Endothelial cell of umbilical vein (primary cell): ENCODE data around the gene LIPE. TPM values are rescaled to one million over a fixed set of nuclear protein-coding genes. Genes with fewer than 3 reads are reported as not detected.

Source experiments
- BruUV-seq: library from RNA; stranded (reverse); fragments of 400-500 nt; replicated peaks from 2 replicates; lab custom pipeline; 2021; lab: Mats Ljungman, UMichigan
- CTCF ChIA-PET: fragments of 300-600, 350-600 bp; sonication (Branson Sonifier 250); formaldehyde crosslinking; loops from one replicate; lab custom pipeline; 2021; ENCODE audit warnings: antibody characterized with exemption, inconsistent platforms; lab: Charles Lee
- POLR2A ChIA-PET: fragments of 300-600, 350-600 bp; sonication (Branson Sonifier 250); formaldehyde crosslinking; loops from one replicate; lab custom pipeline; 2021; ENCODE audit warnings: antibody characterized with exemption, inconsistent platforms; lab: Charles Lee
- DNase-seq: peaks from one replicate; pipeline ENCODE4 v3.0.0-alpha.2; 2011; ENCODE audit warnings: low read depth, low spot score
- FAIRE-seq: peaks from 2 replicates; lab custom pipeline; 2011; peaks lifted over from hg19 to GRCh38; lab: Jason Lieb, UNC
- H2AFZ ChIP-seq: 2 replicates; pipeline ENCODE4 v1.6.0; 2012; ENCODE audit warnings: low read depth, low read length, control low read depth, inconsistent platforms
- H3K27ac ChIP-seq: 2 replicates; pipeline ENCODE4 v1.5.1; 2011; ENCODE audit warnings: low read depth, mild to moderate bottlenecking, control low read depth, low read length, moderate library complexity; ENCODE audit not compliant: insufficient read depth
- H3K27me3 ChIP-seq, 2 experiments: 2 replicates each; pipeline versions ENCODE4 v1.6.0 to v1.6.1; 2011; ENCODE audit warnings: low read length in 2 of 2, mixed read lengths in 1 of 2; ENCODE audit not compliant: control insufficient read depth in 2 of 2, insufficient read depth in 2 of 2
- H3K36me3 ChIP-seq, 2 experiments: 2 replicates in 1 of 2; 3 replicates in 1 of 2; pipeline ENCODE4 v1.5.1; 2011; ENCODE audit warnings: low read length in 2 of 2, mild to moderate bottlenecking in 1 of 2, moderate library complexity in 1 of 2; ENCODE audit not compliant: control insufficient read depth in 2 of 2, insufficient read depth in 2 of 2; ENCODE audit errors: extremely low read depth in 1 of 2
- H3K4me1 ChIP-seq: 3 replicates; pipeline ENCODE4 v1.5.1; 2011; ENCODE audit warnings: mild to moderate bottlenecking, low read length; ENCODE audit not compliant: control insufficient read depth, insufficient read depth; ENCODE audit errors: extremely low read depth
- H3K4me2 ChIP-seq: 2 replicates; pipeline ENCODE4 v1.6.1; 2011; ENCODE audit warnings: low read length, control low read depth, mixed read lengths; ENCODE audit not compliant: insufficient read depth
- H3K4me3 ChIP-seq, 3 experiments: fragments of 200-600 bp in 1 of 3; sonication (generic), shearing (Covaris generic) in 1 of 3; replicated peaks in 1 of 3; 2 replicates each; pipeline ENCODE4 v1.5.1; 2011 to 2016; ENCODE audit warnings: control low read depth in 3 of 3, low read length in 3 of 3, mild to moderate bottlenecking in 2 of 3, inconsistent platforms in 1 of 3, low read depth in 1 of 3, moderate library complexity in 1 of 3; ENCODE audit not compliant: insufficient read depth in 1 of 3
- H3K79me2 ChIP-seq: 2 replicates; pipeline ENCODE4 v1.6.0; 2012; ENCODE audit warnings: low read length, inconsistent platforms; ENCODE audit not compliant: control insufficient read depth, insufficient read depth
- H3K9ac ChIP-seq: replicated peaks from 2 replicates; pipeline ENCODE3; 2011; ENCODE audit warnings: low read length, control low read depth; ENCODE audit not compliant: insufficient read depth; ENCODE audit errors: extremely low read depth
- H3K9me1 ChIP-seq: replicated peaks from 3 replicates; pipeline ENCODE4 v1.6.0; 2011; ENCODE audit warnings: mild to moderate bottlenecking, low read length; ENCODE audit not compliant: control insufficient read depth, insufficient read depth; ENCODE audit errors: extremely low read depth
- H3K9me3 ChIP-seq: replicated peaks from 2 replicates; pipeline ENCODE4 v1.5.1; 2012; ENCODE audit warnings: low read length, inconsistent platforms; ENCODE audit not compliant: control insufficient read depth, insufficient read depth
- H4K20me1 ChIP-seq: replicated peaks from 2 replicates; pipeline ENCODE3; 2011; ENCODE audit warnings: mild to moderate bottlenecking, low read length; ENCODE audit not compliant: control insufficient read depth, insufficient read depth; ENCODE audit errors: extremely low read depth
- CTCF ChIP-seq, 2 donors: IDR thresholded peaks; 1 replicate in 1 of 2; 2 replicates in 1 of 2; pipeline ENCODE4 v1.5.1; 2011; ENCODE audit warnings: low read length in 2 of 2, mild to moderate bottlenecking in 2 of 2, moderate library complexity in 2 of 2, control low read depth in 1 of 2, inconsistent platforms in 1 of 2, low read depth in 1 of 2; ENCODE audit not compliant: insufficient read depth in 1 of 2; ENCODE audit errors: extremely low read depth in 1 of 2
- FOS ChIP-seq: IDR thresholded peaks from 2 replicates; pipeline ENCODE4 v1.6.1; 2011; ENCODE audit warnings: mild to moderate bottlenecking, low read length, moderate library complexity, borderline replicate concordance; ENCODE audit not compliant: insufficient read depth
- GATA2 ChIP-seq: IDR thresholded peaks from 2 replicates; pipeline ENCODE4 v1.7.0; 2011; ENCODE audit warnings: low read depth, mild to moderate bottlenecking, moderate library complexity, mixed read lengths, low read length; ENCODE audit not compliant: insufficient read length, insufficient read depth
- JUN ChIP-seq: IDR thresholded peaks from 2 replicates; pipeline ENCODE4 v1.6.1; 2011; ENCODE audit warnings: borderline replicate concordance, low read depth; ENCODE audit not compliant: insufficient read length, insufficient read depth
- MYC ChIP-seq: IDR thresholded peaks from one replicate; pipeline ENCODE4 v1.6.1; 2011; ENCODE audit warnings: mild to moderate bottlenecking, low read depth, low read length
- POLR2A ChIP-seq: IDR thresholded peaks from 2 replicates; pipeline ENCODE4 v1.6.1; 2012; ENCODE audit warnings: low read depth, mild to moderate bottlenecking, control low read depth, low read length
- POLR2AphosphoS5 ChIP-seq: IDR thresholded peaks from 2 replicates; pipeline ENCODE4 v1.6.1; 2012; ENCODE audit warnings: low read depth, mild to moderate bottlenecking, control low read depth, low read length, moderate library complexity; ENCODE audit not compliant: insufficient read depth
- dilution Hi-C: fragments of 300-500 bp; cut with MboI; formaldehyde crosslinking; loops from one replicate; pipeline ENCODE4 v1.15.0; 2019; ENCODE audit warnings: low sequenced_read_pairs; ENCODE audit not compliant: extremely low pct_ligation_motif_present
- intact Hi-C: fragments of 100-400 bp; cut with micrococcal nuclease; formaldehyde crosslinking; loops from one replicate; pipeline ENCODE4 v1.10.0; 2022
- polyA plus RNA-seq, 4 experiments: library from polyadenylated mRNA; depleted of rRNA in 3 of 4; stranded (reverse) in 3 of 4; unstranded in 1 of 4; fragments of >200 nt; gene quantifications; 2 replicates each; pipeline versions ENCODE4 v1.2.1 to v1.2.3, GENCODE V29; 2011 to 2012; ENCODE audit warnings: missing spikeins in 1 of 4
- total RNA-seq: library from RNA; stranded (reverse); gene quantifications from 2 replicates; pipeline ENCODE4 v1.2.3, GENCODE V29; 2021

The LIPE gene
- total and polyA plus RNA-seq, 2 donors (not counting 3 experiments of a cell fraction or from before 2014, with no cell fraction given) = 3.8 to 13.5 TPM

GRCh38 chr19:42424345-42424707 lies 2.9 kb downstream of the LIPE start:
- CTCF ChIA-PET = interaction anchor here (1.4 to 3.7 kb wide), 7 partner anchors 8 to 1960 kb away, joined by 3 to 28 read pairs (median 15); no protein-coding TSS in a partner anchor
- no peaks in the 10 kb centered on the region for H3K27me3 ChIP-seq
- no peak overlapping the region for H3K4me3 ChIP-seq
- no peaks in the 10 kb centered on the region for H3K9me1 ChIP-seq
- H3K27ac ChIP-seq = no peak overlapping the region
- dilution Hi-C loops (no loop called here), intact Hi-C loops (no loop called here)
- no peaks in the 10 kb centered on the region for H3K79me2 ChIP-seq
- no peak for DNase-seq
- peaks cover 29% of the 10 kb centered on the region for H3K4me1 ChIP-seq
- BruUV-seq = no TSS peak
- H3K36me3 ChIP-seq = no peaks in the 10 kb centered on the region
- H4K20me1 ChIP-seq = no peaks in the 10 kb centered on the region
- no peak overlapping the region for H2AFZ ChIP-seq
- POLR2A ChIA-PET = no interaction called here
- H3K4me2 ChIP-seq = no peak overlapping the region
- H3K9ac ChIP-seq = no peak overlapping the region
- FAIRE-seq = no peak
- TF ChIP-seq MYC = no peak
- TF ChIP-seq JUN = no peak
- TF ChIP-seq GATA2 = no peak
- TF ChIP-seq FOS = no peak
- TF ChIP-seq CTCF (IDR thresholded peaks at IDR 0.05; ENCODE audit: extremely low read depth in 1 of 2, insufficient read depth in 1 of 2, low read depth in 1 of 2, low read length in 2 of 2) = no peak
- no peak for TF ChIP-seq POLR2AphosphoS5
- TF ChIP-seq POLR2A = no peak
- no peaks in the 10 kb centered on the region for H3K9me3 ChIP-seq
